Measurements from ENCODE around the gene GIGYF1. TPM values are rescaled to one million over a fixed set of nuclear protein-coding genes. Genes with fewer than 3 reads are reported as not detected.
"Not testable (repeated sequence)": the region's sequence is repeated elsewhere in the genome, so short reads cannot be mapped to it uniquely, and the experiment has no call there.

Gene GIGYF1
- total and polyA plus RNA-seq, 2 donors (not counting 3 experiments of a cell fraction or from before 2014, with no cell fraction given), result 13.6 to 46.3 TPM

DNA sequence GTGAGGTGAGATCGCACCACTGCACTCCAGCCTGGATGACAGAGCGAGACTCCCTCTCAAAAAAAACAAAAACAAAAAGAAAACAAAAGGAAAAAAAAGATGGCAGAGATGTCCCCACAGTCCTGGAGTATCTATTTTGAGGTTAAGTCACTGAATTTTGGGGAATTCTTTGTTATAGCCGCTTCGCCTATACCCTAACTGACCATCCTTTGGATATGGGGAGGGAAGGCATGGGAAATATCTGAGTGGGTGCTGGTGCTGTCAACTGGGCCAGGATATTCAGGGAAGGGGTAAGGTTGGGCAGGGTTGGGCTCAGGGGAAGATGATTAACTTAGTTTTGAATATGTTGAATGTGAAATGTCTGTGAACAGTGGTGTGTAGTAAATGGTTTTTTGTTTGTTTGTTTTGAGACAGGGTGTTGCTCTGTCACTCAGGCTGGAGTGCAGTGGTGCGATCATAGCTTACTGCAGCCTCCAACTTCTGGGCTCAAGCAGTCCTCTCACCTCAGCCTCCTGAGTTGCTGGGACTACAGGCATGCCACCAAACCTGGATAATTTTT lies 28.8 kb downstream of the GIGYF1 start:
- no peak overlapping the region for H2AFZ ChIP-seq (ENCODE audit: low read depth, low read length)
- no peaks in the 10 kb centered on the region for H3K79me2 ChIP-seq (ENCODE audit: control insufficient read depth, insufficient read depth, low read length)
- TF ChIP-seq POLR2A (IDR thresholded peaks at IDR 0.05; ENCODE audit: low read depth, low read length) (no peak), POLR2AphosphoS5 (IDR thresholded peaks at IDR 0.05; ENCODE audit: insufficient read depth, low read depth, low read length) (no peak)
- TF ChIP-seq, protein P1, sequence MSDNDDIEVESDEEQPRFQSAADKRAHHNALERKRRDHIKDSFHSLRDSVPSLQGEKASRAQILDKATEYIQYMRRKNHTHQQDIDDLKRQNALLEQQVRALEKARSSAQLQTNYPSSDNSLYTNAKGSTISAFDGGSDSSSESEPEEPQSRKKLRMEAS (IDR thresholded peaks at IDR 0.05; ENCODE audit: insufficient read depth, insufficient read length), result no peak
- no peaks in the 10 kb centered on the region for H3K9me1 ChIP-seq (replicated peaks; ENCODE audit: control insufficient read depth, extremely low read depth, insufficient read depth, low read length)
- CTCF ChIA-PET, result no interaction called here
- no TSS peak for BruUV-seq (replicated peaks)
- DNase-seq (ENCODE audit: low read depth, low spot score) (no peak), FAIRE-seq (no peak)
- H3K4me3 ChIP-seq (replicated peaks in 1 of 3; ENCODE audit: insufficient read depth in 1 of 3, low read depth in 1 of 3, low read length in 3 of 3), result no peak overlapping the region
- H3K9me3 ChIP-seq (replicated peaks; ENCODE audit: control insufficient read depth, insufficient read depth, low read length), result no peaks in the 10 kb centered on the region
- H4K20me1 ChIP-seq (replicated peaks; ENCODE audit: control insufficient read depth, extremely low read depth, insufficient read depth, low read length), result no peaks in the 10 kb centered on the region
- H3K27me3 ChIP-seq (ENCODE audit: control insufficient read depth in 2 of 2, insufficient read depth in 2 of 2, low read length in 2 of 2), result peaks cover 2 to 5% of the 10 kb centered on the region in 2 experiments
- POLR2A ChIA-PET, result no interaction called here
- H3K27ac ChIP-seq (ENCODE audit: insufficient read depth, low read depth, low read length), result no peak overlapping the region
- H3K4me2 ChIP-seq (ENCODE audit: insufficient read depth, low read length), result no peak overlapping the region
- intact Hi-C loops (cut with micrococcal nuclease), result no loop called here
- H3K4me1 ChIP-seq (ENCODE audit: control insufficient read depth, extremely low read depth, insufficient read depth, low read length), result no peaks in the 10 kb centered on the region
- no peak overlapping the region for H3K9ac ChIP-seq (replicated peaks; ENCODE audit: extremely low read depth, insufficient read depth, low read length)
- H3K36me3 ChIP-seq (ENCODE audit: control insufficient read depth in 2 of 2, extremely low read depth in 1 of 2, insufficient read depth in 2 of 2, low read length in 2 of 2), result no peaks in the 10 kb centered on the region
- dilution Hi-C loops (cut with MboI; ENCODE audit: extremely low pct_ligation_motif_present, low sequenced_read_pairs), result no loop called here

DNA sequence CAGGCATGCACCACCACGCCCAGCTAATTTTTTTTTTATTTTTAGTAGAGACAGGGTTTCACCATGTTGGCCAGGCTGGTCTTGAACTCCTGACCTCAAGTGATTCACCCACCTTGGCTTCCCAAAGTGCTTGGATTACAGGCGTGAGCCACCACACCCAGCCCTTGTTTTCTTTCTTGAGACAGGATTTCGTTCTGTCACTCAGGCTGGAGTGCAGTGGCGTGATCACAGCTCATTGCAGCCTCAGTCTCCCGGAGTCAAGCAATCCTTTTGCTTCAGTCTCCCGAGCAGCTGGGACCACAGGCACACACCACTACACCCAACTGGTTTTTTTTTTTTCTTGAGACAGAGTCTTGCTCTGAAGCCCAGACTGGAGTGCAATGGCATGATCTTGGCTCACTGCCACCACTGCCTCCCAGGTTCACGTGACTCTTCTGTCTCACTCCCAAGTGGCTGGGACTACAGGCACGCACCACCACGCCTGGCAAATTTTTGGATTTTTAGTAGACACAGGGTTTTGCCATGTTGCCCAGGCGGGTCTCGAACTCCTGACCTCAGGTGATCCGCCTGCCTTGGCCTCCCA lies 31.8 kb downstream of the GIGYF1 start:
- CTCF ChIA-PET; H3K79me2 ChIP-seq (ENCODE audit: control insufficient read depth, insufficient read depth, low read length); H3K27me3 ChIP-seq (ENCODE audit: control insufficient read depth in 2 of 2, insufficient read depth in 2 of 2, low read length in 2 of 2); intact Hi-C loops (cut with micrococcal nuclease); POLR2A ChIA-PET; DNase-seq (ENCODE audit: low read depth, low spot score); H3K36me3 ChIP-seq (ENCODE audit: control insufficient read depth in 2 of 2, extremely low read depth in 1 of 2, insufficient read depth in 2 of 2, low read length in 2 of 2); H3K4me3 ChIP-seq (replicated peaks in 1 of 3; ENCODE audit: insufficient read depth in 1 of 3, low read depth in 1 of 3, low read length in 3 of 3); H3K9me1 ChIP-seq (replicated peaks; ENCODE audit: control insufficient read depth, extremely low read depth, insufficient read depth, low read length); H2AFZ ChIP-seq (ENCODE audit: low read depth, low read length); H3K9ac ChIP-seq (replicated peaks; ENCODE audit: extremely low read depth, insufficient read depth, low read length); H4K20me1 ChIP-seq (replicated peaks; ENCODE audit: control insufficient read depth, extremely low read depth, insufficient read depth, low read length); H3K9me3 ChIP-seq (replicated peaks; ENCODE audit: control insufficient read depth, insufficient read depth, low read length); FAIRE-seq; dilution Hi-C loops (cut with MboI; ENCODE audit: extremely low pct_ligation_motif_present, low sequenced_read_pairs); H3K4me1 ChIP-seq (ENCODE audit: control insufficient read depth, extremely low read depth, insufficient read depth, low read length); H3K4me2 ChIP-seq (ENCODE audit: insufficient read depth, low read length); H3K27ac ChIP-seq (ENCODE audit: insufficient read depth, low read depth, low read length); BruUV-seq (replicated peaks): not testable (repeated sequence)

All from endothelial cell of umbilical vein (primary cell).